ENCODE data around the gene LEMD3.

LEMD3 gene

GRCh38 chr12:65182012-65182739 lies 12.8 kb downstream of the LEMD3 start:
- no peak for TF ChIP-seq FOXP2 (optimal IDR thresholded peaks at IDR 0.05; ENCODE audit: borderline replicate concordance, extremely low read depth, extremely low read length, insufficient read depth)
- TF ChIP-seq POLR2AphosphoS5 (IDR thresholded peaks at IDR 0.05; ENCODE audit: low read depth, low read length): no peak
- TF ChIP-seq SIN3A (IDR thresholded peaks at IDR 0.05; ENCODE audit: borderline replicate concordance, insufficient read depth, low read length): no peak
- no peak for TF ChIP-seq TAF1 (IDR thresholded peaks at IDR 0.05; ENCODE audit: borderline replicate concordance, insufficient read depth, low read length)
- TF ChIP-seq REST (IDR thresholded peaks at IDR 0.05; ENCODE audit: insufficient read depth in 1 of 2, low read depth in 2 of 2, low read length in 2 of 2): no peak

GRCh38 chr12:65184176-65184857 lies 14.9 kb downstream of the LEMD3 start:
- no peak for TF ChIP-seq FOXP2 (optimal IDR thresholded peaks at IDR 0.05; ENCODE audit: borderline replicate concordance, extremely low read depth, extremely low read length, insufficient read depth)
- no peak for TF ChIP-seq POLR2AphosphoS5 (IDR thresholded peaks at IDR 0.05; ENCODE audit: low read depth, low read length)
- no peak for TF ChIP-seq REST (IDR thresholded peaks at IDR 0.05; ENCODE audit: insufficient read depth in 1 of 2, low read depth in 2 of 2, low read length in 2 of 2)
- no peak for TF ChIP-seq TAF1 (IDR thresholded peaks at IDR 0.05; ENCODE audit: borderline replicate concordance, insufficient read depth, low read length)
- TF ChIP-seq SIN3A (IDR thresholded peaks at IDR 0.05; ENCODE audit: borderline replicate concordance, insufficient read depth, low read length): no peak

GRCh38 chr12:65184858-65185229 lies 15.5 kb downstream of the LEMD3 start:
- TF ChIP-seq REST (IDR thresholded peaks at IDR 0.05; ENCODE audit: insufficient read depth in 1 of 2, low read depth in 2 of 2, low read length in 2 of 2) (no peak), POLR2AphosphoS5 (IDR thresholded peaks at IDR 0.05; ENCODE audit: low read depth, low read length) (no peak), SIN3A (IDR thresholded peaks at IDR 0.05; ENCODE audit: borderline replicate concordance, insufficient read depth, low read length) (no peak)

GRCh38 chr12:65187665-65188064 lies 18.3 kb downstream of the LEMD3 start:
- TF ChIP-seq TAF1 (IDR thresholded peaks at IDR 0.05; ENCODE audit: borderline replicate concordance, insufficient read depth, low read length) (no peak), FOXP2 (optimal IDR thresholded peaks at IDR 0.05; ENCODE audit: borderline replicate concordance, extremely low read depth, extremely low read length, insufficient read depth) (no peak), POLR2AphosphoS5 (IDR thresholded peaks at IDR 0.05; ENCODE audit: low read depth, low read length) (no peak), REST (IDR thresholded peaks at IDR 0.05; ENCODE audit: insufficient read depth in 1 of 2, low read depth in 2 of 2, low read length in 2 of 2) (no peak), SIN3A (IDR thresholded peaks at IDR 0.05; ENCODE audit: borderline replicate concordance, insufficient read depth, low read length) (no peak)
